NCI-H2081 (cell line): ENCODE measurements around the gene DENND2D.

Source experiments
- DNase-seq, 2 experiments: peaks; one replicate each; lab custom pipeline; 2025; lab: John Stamatoyannopoulos, UW

Gene DENND2D

GRCh38 chr1:111175349-111175748, 25.1 kb downstream of the DENND2D start:
- DNase-seq, result no peak

GRCh38 chr1:111174070-111174469, 26.4 kb downstream of the DENND2D start:
- DNase-seq, result no peak

DNA sequence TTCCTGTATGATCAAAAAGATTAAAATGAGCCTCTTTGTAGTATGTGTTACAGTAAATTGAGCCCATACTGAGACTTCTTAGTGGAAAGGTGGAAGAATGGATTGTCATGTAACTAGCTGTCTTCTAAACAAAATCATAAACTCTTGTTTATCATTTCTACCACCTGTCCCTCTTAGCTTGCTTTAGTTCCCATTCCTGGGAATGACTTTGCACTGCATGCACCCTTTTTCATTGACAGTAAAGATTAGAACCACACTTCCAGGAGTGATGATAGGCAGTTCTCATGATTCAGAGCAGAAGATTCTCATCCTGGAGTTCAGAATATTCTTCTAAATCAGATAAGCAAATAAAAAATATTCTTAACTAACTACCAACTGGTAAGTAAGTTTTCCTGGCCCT, 28.0 kb downstream of the DENND2D start:
- no peak for DNase-seq

DNA sequence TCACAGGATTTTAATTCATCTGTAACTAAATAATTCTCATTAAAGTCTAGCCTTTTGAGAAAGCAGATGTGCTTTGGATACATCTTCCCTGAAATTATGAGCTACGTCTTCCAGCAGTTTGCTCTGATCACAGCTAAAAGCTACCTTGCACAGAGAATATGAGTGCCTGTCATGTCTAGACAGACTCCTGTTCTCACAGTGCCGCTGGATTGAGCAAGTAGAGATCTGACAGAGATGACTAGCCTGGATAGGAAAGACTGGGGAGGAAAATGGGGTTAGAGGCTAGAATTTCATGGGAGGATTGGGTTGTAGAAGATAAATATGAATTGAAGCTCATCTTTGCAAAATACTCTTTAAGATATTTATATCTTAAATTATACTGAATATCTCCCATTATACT, 36.3 kb downstream of the DENND2D start:
- no peak for DNase-seq

DNA sequence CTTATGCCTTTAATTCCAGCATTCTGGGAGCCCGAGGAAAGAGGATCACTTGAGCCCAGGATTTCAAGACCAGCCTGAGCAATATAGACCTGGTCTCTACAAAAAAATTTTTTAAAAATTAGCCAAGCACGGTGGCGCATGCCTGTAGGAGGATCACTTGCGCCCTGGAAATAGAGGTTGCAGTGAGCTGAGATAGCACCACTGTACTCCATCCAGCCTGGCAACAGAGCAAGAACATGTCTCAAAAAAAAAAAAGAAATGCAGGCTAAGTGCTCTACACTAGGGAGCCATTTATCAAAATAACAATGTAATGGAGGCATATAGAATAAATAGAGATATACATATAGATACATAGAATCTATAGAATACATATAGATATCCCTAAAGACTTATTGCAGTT, 37.1 kb downstream of the DENND2D start:
- DNase-seq, result no peak

DNA sequence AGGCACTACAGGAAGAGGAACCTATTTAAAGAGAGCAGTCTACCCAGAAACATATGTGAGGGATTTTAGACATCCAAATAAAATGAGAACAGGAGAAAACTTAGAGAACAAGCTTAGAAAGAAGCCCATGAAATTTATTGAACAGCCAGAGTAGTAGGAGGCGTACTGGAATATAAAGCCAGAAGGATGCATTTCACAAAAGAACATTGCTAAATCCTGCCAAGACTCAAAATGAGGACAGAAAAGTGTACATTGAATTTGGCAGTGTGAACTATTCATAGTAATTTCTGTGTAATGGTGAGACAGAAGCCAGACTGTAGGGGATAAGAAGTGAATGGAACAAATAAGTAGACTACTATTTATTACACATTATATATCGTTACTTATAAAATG, 38.0 kb downstream of the DENND2D start:
- DNase-seq, result no peak

DNA sequence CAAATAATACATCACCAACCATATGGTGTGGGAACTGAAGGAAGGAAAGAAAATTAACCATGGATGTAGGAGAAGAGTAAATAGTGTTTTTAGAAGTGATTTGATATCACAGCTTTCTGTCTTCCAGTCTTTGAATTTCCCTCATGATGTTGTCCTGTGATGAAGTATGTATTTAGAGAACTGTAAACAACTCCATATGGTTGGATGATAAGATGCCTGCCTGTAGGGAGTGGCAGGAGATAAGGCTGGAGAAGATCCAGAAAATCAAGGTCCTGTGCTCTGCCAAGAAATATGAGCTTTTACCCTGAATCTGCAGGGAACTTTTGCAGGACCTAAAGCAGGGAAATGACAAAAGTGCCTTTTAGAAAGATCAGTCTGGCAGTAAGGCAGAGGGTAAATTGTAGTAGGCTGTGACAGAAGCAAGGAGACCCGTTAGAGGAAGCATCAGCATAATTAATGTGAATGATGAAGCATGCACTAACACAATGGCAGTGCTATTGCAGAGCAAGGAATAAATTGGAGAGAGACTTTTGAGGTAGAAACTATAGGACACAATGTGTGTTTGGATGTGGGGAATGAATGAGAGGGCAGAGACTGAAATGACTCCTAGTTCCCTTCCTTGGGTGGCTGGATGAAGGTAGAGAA, 38.5 kb downstream of the DENND2D start:
- DNase-seq, result no peak

GRCh38 chr1:111157431-111157830, 43.0 kb downstream of the DENND2D start:
- no peak for DNase-seq

DNA sequence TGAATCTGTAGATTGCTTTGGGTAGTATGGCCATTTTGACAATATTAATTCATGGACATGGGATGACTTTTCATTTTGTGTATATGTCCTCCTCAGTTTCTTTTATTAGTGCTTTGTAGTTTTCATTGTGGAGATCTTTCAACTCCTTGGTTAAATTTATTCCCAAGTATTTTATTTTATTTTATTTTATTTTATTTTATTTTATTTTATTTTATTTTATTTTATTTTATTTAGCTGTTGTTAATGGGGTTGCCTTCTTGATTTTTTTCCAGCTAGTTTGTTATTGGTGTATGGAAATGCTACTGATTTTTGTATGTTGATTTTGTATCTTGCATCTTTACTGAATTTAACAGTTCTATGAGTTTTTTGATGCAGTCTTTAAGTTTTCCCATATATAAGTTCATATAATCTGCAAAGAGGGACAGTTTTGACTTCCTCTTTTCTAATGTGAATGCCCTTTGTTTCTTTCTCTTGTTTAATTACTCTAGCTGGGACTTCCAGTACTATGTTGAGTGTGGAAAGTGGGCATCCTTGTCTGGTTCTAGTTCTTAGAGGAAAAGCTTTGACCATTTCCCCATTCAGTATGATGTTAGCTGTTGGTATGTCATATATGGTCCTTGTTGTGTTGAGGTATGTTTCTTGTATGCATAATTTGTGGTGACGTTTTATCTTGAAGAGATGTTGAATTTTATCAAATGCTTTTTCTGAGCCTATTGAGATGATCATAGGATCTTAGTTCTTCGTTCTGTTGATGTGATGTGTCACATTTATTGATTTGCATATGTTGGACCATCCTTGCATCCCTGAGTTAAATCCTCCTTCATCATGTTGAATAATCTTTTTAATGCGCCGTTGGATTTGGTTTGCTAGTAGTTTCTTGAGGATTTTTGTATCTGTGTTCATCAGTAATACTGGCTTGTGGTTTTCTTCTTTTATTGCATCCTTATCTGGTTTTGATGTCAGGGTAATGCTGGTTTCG, 46.1 kb downstream of the DENND2D start:
- no peak for DNase-seq

DNA sequence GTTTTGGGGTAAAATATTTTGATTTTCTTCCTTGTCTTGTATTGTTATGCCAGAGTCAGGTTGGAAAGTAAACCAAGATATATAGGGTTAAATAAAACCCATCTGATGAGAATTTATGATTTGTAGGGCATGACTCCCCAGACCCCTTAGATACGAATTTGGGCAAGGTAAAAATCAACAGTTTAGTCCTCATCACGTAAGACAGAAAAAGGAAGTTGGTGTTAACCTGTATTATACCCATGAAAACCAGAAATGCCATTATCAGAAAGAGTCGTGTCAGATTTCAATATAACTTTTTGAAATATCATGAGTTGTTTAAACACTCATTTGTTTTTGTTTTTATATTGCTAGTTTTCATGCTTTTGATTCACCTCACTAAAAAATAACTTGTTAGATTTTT, 48.6 kb downstream of the DENND2D start:
- DNase-seq, result no peak

DNA sequence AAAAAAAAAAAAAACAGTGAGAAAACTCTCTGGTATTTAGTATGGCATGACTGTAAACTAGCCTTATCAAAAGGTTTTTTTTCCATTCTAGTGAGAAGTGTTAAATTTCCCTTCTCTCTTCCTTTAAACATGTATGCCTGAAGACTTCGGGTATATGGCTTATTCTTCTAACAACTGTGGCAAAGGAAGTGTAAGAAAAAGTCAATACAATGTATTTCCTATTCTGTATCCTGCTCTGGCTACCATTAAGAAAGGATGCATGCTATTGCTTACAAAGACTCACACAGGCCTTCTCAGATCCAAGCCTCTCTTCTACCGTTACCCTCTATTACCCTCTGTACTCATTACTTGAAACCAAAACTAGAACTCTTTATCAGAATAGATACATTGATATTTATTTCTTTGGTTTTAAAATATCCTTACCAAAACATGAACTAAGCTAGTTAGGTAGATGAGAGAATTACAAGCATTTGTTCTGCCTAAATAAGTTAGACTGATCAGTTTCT, 52.0 kb downstream of the DENND2D start:
- no peak for DNase-seq

GRCh38 chr1:111147948-111148347, 52.5 kb downstream of the DENND2D start:
- no peak for DNase-seq

DNA sequence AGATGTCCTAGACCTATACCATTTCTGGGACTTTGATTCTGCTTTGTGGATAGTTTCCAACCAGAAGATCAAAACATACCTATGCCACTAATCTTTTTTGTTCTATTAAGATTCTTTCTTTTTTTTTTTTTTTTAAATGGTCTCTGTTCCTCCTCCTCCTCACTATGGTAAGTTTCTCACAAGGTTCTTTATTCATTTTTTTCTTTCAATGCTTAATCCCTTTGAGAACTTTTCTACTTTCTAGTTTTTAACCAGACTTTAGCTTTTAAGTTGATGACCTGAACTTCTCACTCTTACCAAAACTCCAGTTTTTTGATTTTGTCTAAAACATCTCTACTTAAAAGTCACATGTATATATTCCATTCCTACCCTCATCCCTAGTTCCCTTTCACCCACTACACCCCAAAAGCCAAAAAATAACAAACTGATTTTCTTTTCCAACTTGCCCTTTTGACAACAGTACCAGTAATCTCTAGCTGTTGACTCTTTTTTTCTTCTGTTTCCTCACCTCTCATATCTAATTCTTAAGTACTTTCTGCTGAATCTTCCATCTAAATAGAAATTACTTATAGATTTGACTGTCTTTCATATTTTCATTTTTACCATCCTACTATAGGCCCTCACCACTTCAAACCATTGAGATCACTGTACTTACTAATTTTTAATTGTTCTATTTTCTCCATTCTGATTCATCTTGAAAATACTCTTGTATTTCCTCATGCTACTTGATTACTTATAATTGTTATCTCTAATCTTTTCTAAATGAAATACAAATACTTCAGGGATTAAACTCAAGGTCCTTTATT, 54.3 kb downstream of the DENND2D start:
- DNase-seq, result no peak

DNA sequence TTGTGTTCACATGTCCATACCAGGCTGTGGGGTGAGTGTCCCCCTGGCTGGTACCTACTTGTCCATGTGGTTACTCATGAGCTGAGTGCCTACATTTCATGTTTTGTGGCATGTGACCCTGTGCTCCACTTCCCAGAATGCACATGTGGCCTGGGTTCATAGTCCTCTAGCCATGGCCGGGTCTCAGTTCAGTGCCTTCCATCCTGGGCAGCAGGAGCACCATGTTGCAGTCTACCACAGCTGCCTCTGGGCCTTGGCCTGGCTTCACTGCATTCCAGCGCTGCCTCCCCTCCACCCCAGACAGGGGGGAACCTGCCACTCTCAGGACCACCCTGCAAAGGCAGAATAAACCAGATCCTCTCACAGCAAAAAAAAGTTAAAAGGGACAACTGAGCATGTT, 54.9 kb downstream of the DENND2D start:
- DNase-seq, result no peak

- no peak for DNase-seq
Observed at GRCh38 chr1:111142356-111142975, 58.0 kb downstream of the DENND2D start.

DNA sequence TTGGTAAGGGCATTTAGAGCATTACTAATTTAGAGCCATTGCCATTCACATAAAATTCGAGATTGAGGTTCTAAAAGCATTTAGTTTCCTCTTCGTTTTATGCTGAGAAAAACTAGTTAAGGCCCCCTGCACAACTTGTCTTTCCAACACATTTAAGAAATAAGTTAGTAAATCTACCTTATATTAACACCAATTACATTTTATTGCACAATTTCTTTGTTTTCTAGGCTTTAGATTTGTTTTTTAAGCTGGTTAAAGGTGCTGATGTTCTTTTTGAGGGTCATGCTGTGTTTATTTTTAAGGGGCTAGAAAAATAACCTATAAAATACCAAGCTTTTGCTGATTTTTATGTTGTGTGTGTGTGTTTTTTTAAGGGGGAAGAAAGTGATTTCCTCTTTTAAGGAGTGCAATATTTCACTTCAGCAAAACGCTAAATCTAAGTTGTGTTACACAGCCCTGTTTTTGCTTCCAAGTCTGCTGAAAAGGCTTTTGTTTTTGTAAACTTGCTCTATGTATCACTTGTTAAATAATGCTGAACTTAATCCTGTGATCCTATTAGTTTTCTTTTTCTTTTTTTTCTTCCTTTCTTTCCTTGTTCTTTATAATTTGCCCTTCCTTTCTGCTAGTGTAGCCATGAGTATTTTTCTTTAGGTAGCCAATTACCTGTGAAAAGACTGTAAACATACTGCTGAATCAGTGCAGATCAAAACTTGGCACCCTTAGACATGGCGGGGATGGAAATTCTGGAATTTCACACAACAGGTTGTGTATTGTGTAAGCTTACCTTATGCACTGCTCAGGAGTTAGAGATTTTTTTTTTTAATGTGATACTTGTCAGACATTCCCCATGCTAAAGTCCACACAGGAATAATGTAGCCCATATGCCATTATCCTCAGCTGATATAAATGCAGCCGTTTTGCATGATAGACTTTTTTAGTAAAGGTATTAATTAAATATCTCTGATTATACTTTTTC, 58.9 kb downstream of the DENND2D start:
- no peak for DNase-seq

DNA sequence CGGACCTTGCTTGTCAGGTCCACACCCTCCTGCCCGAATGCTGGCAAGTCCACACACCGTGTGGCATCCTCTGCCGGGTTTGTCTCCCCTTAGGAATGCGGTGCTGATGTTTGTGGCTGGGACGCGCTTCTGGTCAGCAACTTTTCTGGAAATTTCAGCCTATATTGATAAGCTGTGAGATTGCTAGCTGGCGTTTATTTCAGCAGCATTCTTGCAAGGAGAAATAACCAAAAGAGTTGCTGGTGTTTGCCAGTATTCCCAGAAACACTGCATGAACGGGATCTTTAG, 59.8 kb downstream of the DENND2D start:
- no peak for DNase-seq

GRCh38 chr1:111139956-111140679, 60.3 kb downstream of the DENND2D start, which contains the start of the genes CEPT1 and DRAM2:
Gene CEPT1 (plus strand): TSS chr1:111140223. CDS start chr1:111147715, 7,492 bp downstream.
Gene DRAM2 (minus strand): TSS chr1:111140093. CDS start chr1:111131554, 8,539 bp downstream.
- peak; percentile 85 to 94 for DNase-seq

- peak; percentile 71 to 74 for DNase-seq
Observed at GRCh38 chr1:111139324-111139955, 61.0 kb downstream of the DENND2D start.
